GM12875 (cell line): Measurements from ENCODE around the gene C1orf21.

Experiments
- H3K4me3 ChIP-seq: one replicate; pipeline ENCODE4 v1.5.1; 2011; ENCODE audit warnings: low read depth, low read length, control low read depth
- CTCF ChIP-seq: IDR thresholded peaks from 2 replicates; pipeline ENCODE4 v1.5.1; 2011; ENCODE audit warnings: low read depth, mild to moderate bottlenecking, control low read depth, inconsistent platforms, low read length, moderate library complexity, borderline replicate concordance; ENCODE audit not compliant: insufficient read depth

C1orf21 gene

GRCh38 chr1:184648856-184649201 is 262.0 kb downstream of the C1orf21 start:
- TF ChIP-seq CTCF: no peak
- H3K4me3 ChIP-seq: no peak overlapping the region

GRCh38 chr1:184649451-184649888 is 262.6 kb downstream of the C1orf21 start:
- TF ChIP-seq CTCF: no peak
- H3K4me3 ChIP-seq: no peak overlapping the region

GRCh38 chr1:184650177-184650866 is 263.5 kb downstream of the C1orf21 start:
- TF ChIP-seq CTCF: no peak
- H3K4me3 ChIP-seq: no peak overlapping the region

GRCh38 chr1:184655185-184655584 is 268.4 kb downstream of the C1orf21 start:
- TF ChIP-seq CTCF: no peak
- H3K4me3 ChIP-seq: no peak overlapping the region

- H3K4me3 ChIP-seq: no peak overlapping the region
- no peak for TF ChIP-seq CTCF
Observed at GRCh38 chr1:184656221-184656620, 269.4 kb downstream of the C1orf21 start.

- no peak overlapping the region for H3K4me3 ChIP-seq
- no peak for TF ChIP-seq CTCF
Observed at GRCh38 chr1:184658055-184658454, 271.2 kb downstream of the C1orf21 start.

GRCh38 chr1:184660462-184661191 is 273.8 kb downstream of the C1orf21 start:
- TF ChIP-seq CTCF: no peak
- no peak overlapping the region for H3K4me3 ChIP-seq
